ENCODE results near the gene ICAM5.

The ICAM5 gene

DNA sequence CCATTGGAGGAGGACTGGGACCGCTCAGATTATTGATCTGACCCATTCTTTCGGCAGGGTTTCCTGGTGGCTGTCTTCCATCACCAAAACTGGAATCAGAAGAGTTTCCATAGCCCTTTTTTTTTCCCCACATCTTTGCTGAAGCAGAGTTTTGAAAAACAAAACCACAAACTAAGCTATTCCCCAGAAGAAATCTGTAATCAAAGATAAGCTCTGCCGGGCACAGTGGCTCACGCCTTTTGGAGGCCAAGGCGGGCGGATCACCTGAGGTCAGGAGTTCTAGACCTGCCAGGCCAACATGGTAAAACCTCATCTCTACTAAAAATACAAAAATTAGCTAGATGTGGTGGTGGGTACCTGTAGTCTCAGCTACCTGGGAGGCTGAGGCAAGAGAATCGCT lies 23.0 kb upstream of the ICAM5 start:
- Histone ChIP-seq H3K27me3 (ENCODE audit: low read length) (no peaks in the 10 kb centered on the region), H3F3A (ENCODE audit: insufficient read depth) (peaks cover 17% of the 10 kb centered on the region), H3K9me2 (replicated peaks; ENCODE audit: insufficient read depth, low read length) (no peaks in the 10 kb centered on the region), H3K4me2 (ENCODE audit: low read depth, low read length, poor library complexity, severe bottlenecking) (no peak overlapping the region), H4K20me1 (ENCODE audit: low read depth, low read length) (no peaks in the 10 kb centered on the region), H3K4me3 (ENCODE audit: insufficient read depth, low read length, poor library complexity, severe bottlenecking) (no peak overlapping the region), H3K36me3 (ENCODE audit: low read length) (no peaks in the 10 kb centered on the region), H3K27ac (ENCODE audit: low read depth, low read length) (no peak overlapping the region), H3K79me2 (ENCODE audit: insufficient read depth, low read length) (peaks cover 7% of the 10 kb centered on the region; the same call in 1 of the 2 replicates), H2AFZ (ENCODE audit: low read depth, low read length, severe bottlenecking) (no peak overlapping the region), H3K9ac (ENCODE audit: low read length) (no peak overlapping the region), H3K9me3 (ENCODE audit: insufficient read depth, low read length) (no peaks in the 10 kb centered on the region)
- TF ChIP-seq EZH2phosphoT487 (conservative IDR thresholded peaks at IDR 0.05; ENCODE audit: low read length), result no peak
- TF ChIP-seq, protein P1, sequence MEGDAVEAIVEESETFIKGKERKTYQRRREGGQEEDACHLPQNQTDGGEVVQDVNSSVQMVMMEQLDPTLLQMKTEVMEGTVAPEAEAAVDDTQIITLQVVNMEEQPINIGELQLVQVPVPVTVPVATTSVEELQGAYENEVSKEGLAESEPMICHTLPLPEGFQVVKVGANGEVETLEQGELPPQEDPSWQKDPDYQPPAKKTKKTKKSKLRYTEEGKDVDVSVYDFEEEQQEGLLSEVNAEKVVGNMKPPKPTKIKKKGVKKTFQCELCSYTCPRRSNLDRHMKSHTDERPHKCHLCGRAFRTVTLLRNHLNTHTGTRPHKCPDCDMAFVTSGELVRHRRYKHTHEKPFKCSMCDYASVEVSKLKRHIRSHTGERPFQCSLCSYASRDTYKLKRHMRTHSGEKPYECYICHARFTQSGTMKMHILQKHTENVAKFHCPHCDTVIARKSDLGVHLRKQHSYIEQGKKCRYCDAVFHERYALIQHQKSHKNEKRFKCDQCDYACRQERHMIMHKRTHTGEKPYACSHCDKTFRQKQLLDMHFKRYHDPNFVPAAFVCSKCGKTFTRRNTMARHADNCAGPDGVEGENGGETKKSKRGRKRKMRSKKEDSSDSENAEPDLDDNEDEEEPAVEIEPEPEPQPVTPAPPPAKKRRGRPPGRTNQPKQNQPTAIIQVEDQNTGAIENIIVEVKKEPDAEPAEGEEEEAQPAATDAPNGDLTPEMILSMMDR (IDR thresholded peaks at IDR 0.05; ENCODE audit: insufficient read depth, low read length, poor library complexity, severe bottlenecking), result no peak

DNA sequence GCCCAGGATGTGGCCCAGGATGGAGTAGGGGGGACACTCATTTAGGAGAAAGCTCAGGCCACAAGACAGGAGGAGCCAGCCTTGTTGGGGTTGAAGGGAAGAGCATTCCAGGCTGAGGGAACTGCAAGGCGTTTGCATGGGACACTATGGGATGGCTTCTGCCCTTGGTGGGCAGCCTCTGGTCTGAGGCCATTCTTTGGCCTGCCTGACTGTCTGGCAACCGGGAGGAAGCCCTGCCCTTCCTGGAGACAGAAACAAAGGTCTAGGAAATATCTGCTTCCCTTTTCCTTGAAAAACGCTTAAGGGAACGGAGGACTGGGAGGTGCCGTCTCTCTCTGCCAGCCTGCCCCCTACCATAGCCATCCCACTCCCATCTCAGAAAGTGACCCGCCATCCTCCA lies 21.7 kb upstream of the ICAM5 start:
- no peaks in the 10 kb centered on the region for H3K9me3 ChIP-seq (ENCODE audit: insufficient read depth, low read length)
- no peak overlapping the region for H3K27ac ChIP-seq (ENCODE audit: low read depth, low read length)
- H3K36me3 ChIP-seq (ENCODE audit: low read length), result no peaks in the 10 kb centered on the region
- TF ChIP-seq, protein P1 (IDR thresholded peaks at IDR 0.05; ENCODE audit: insufficient read depth, low read length, poor library complexity, severe bottlenecking), result no peak
- TF ChIP-seq EZH2phosphoT487 (conservative IDR thresholded peaks at IDR 0.05; ENCODE audit: low read length), result no peak
- no peak overlapping the region for H3K9ac ChIP-seq (ENCODE audit: low read length)
- H3K27me3 ChIP-seq (ENCODE audit: low read length), result no peaks in the 10 kb centered on the region
- H3K9me2 ChIP-seq (replicated peaks; ENCODE audit: insufficient read depth, low read length), result no peaks in the 10 kb centered on the region
- H4K20me1 ChIP-seq (ENCODE audit: low read depth, low read length), result no peaks in the 10 kb centered on the region
- H3K4me3 ChIP-seq (ENCODE audit: insufficient read depth, low read length, poor library complexity, severe bottlenecking), result no peak overlapping the region
- no peak overlapping the region for H2AFZ ChIP-seq (ENCODE audit: low read depth, low read length, severe bottlenecking)
- H3F3A ChIP-seq (ENCODE audit: insufficient read depth), result peaks cover 17% of the 10 kb centered on the region
- H3K4me2 ChIP-seq (ENCODE audit: low read depth, low read length, poor library complexity, severe bottlenecking), result no peak overlapping the region
- H3K79me2 ChIP-seq (ENCODE audit: insufficient read depth, low read length), result peaks cover 18% of the 10 kb centered on the region; the same call in 1 of the 2 replicates

DNA sequence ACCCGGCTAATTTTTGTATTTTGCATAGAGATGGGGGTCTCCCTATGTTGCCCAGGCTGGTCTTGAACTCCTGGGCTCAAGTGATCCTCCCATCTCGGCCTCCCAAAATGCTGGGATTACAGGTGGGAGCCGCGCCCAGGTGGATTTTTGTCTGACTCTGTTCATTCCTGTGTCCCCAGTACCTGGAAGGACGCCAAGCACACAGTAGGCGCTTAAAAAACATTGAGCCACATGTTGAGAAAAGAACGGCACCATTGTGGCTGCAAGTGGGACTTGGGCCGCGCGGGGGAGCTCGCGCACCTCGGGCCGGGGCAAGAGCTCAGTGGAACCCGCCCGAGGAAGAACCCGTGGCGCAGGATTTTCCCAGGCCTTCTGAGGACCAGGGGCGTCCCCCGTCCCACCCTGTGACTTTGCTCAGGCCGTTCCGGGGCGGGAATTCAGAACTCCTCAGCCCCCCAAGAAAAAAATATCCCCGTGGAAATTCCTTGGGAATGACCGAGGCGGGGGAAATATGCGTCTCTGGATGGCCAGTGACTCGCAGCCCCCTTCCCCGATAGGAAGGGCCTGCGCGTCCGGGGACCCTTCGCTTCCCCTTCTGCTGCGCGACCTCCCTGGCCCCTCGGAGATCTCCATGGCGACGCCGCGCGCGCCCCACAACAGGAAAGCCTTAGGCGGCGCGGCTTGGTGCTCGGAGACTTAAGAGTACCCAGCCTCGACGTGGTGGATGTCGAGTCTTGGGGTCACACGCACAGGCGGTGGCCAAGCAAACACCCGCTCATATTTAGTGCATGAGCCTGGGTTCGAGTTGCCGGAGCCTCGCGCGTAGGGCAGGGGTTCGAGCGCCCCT lies 20.2 kb upstream of the ICAM5 start:
- Histone ChIP-seq H3K4me3 (ENCODE audit: insufficient read depth, low read length, poor library complexity, severe bottlenecking) (peak overlapping the region; percentile 15), H2AFZ (ENCODE audit: low read depth, low read length, severe bottlenecking) (peak overlapping the region; percentile 66), H3K9me2 (replicated peaks; ENCODE audit: insufficient read depth, low read length) (no peaks in the 10 kb centered on the region), H3K9me3 (ENCODE audit: insufficient read depth, low read length) (no peaks in the 10 kb centered on the region), H3K9ac (ENCODE audit: low read length) (peak overlapping the region; percentile 79), H3K36me3 (ENCODE audit: low read length) (no peaks in the 10 kb centered on the region), H3K4me2 (ENCODE audit: low read depth, low read length, poor library complexity, severe bottlenecking) (peak overlapping the region; percentile 95), H3K27me3 (ENCODE audit: low read length) (no peaks in the 10 kb centered on the region), H3K27ac (ENCODE audit: low read depth, low read length) (peak overlapping the region; percentile 93), H3F3A (ENCODE audit: insufficient read depth) (peaks cover 17% of the 10 kb centered on the region), H3K79me2 (ENCODE audit: insufficient read depth, low read length) (peaks cover 18% of the 10 kb centered on the region; the same call in 1 of the 2 replicates), H4K20me1 (ENCODE audit: low read depth, low read length) (no peaks in the 10 kb centered on the region)
- TF ChIP-seq EZH2phosphoT487 (conservative IDR thresholded peaks at IDR 0.05; ENCODE audit: low read length), result no peak
- TF ChIP-seq, protein P1 (IDR thresholded peaks at IDR 0.05; ENCODE audit: insufficient read depth, low read length, poor library complexity, severe bottlenecking), result peak; percentile 79

Measured in SU-DHL-6 (cell line).